GM12878 (cell line): Measurements from ENCODE around the gene RBM8A. TPM values are rescaled to one million over a fixed set of nuclear protein-coding genes. Genes with fewer than 3 reads are reported as not detected.
A peak's percentile ranks its signal among the peaks of the same experiment; 100 is the strongest.

Source experiments
- CBX3 ChIP-seq: fragments of 200-600 bp; sonication (generic); IDR thresholded peaks from 2 replicates; pipeline ENCODE4 v1.6.1; 2016; ENCODE audit warnings: low read depth, borderline replicate concordance
- CHD2 ChIP-seq: IDR thresholded peaks from 2 replicates; pipeline ENCODE4 v1.6.1; 2011; ENCODE audit warnings: low read depth, low read length, improper control_type of control experiment, borderline replicate concordance
- E2F4 ChIP-seq: IDR thresholded peaks from 2 replicates; pipeline ENCODE4 v1.6.1; 2012; ENCODE audit warnings: low read depth, low read length, improper control_type of control experiment
- HCFC1 ChIP-seq: fragments of 150-350 bp; IDR thresholded peaks from 2 replicates; pipeline ENCODE4 v1.6.1; 2014; ENCODE audit warnings: low read length
- IKZF2 ChIP-seq, 2 experiments: fragments of 450-650 bp; IDR thresholded peaks; 2 replicates each; pipeline ENCODE4 v1.6.1; 2017; ENCODE audit warnings: mild to moderate bottlenecking in 2 of 2, moderate library complexity in 2 of 2
- POLR2AphosphoS2 ChIP-seq: IDR thresholded peaks from 2 replicates; pipeline ENCODE4 v1.6.1; 2011; ENCODE audit warnings: low read depth, mild to moderate bottlenecking, low read length, improper control_type of control experiment, moderate library complexity
- RB1 ChIP-seq: fragments of 450-650 bp; formaldehyde crosslinking; IDR thresholded peaks from 2 replicates; pipeline ENCODE4 v1.6.1; 2017; ENCODE audit warnings: mild to moderate bottlenecking, borderline replicate concordance
- SREBF1 ChIP-seq: IDR thresholded peaks from 2 replicates; pipeline ENCODE4 v1.6.1; 2012; ENCODE audit warnings: mild to moderate bottlenecking, low read length
- SREBF2 ChIP-seq: IDR thresholded peaks from 2 replicates; pipeline ENCODE4 v1.6.1; 2012; ENCODE audit warnings: mild to moderate bottlenecking, low read length
- SUZ12 ChIP-seq: fragments of 200-600 bp; sonication (generic); IDR thresholded peaks from one replicate; pipeline ENCODE4 v1.6.1; 2018; ENCODE audit warnings: antibody characterized with exemption, mild to moderate bottlenecking; ENCODE audit not compliant: unreplicated experiment
- TAF1 ChIP-seq: IDR thresholded peaks from 2 replicates; pipeline ENCODE4 v1.6.1; 2011; ENCODE audit warnings: mild to moderate bottlenecking, low read depth, low read length, borderline replicate concordance
- TBL1XR1 ChIP-seq: IDR thresholded peaks from 2 replicates; pipeline ENCODE4 v1.6.1; 2012; ENCODE audit warnings: low read depth, low read length, improper control_type of control experiment
- polyA plus RNA-seq, 11 experiments: library from polyadenylated mRNA; depleted of rRNA in 4 of 11; unstranded in 6 of 11; stranded (reverse) in 5 of 11; fragments of >200 nt; fragmentation: Nextera tagmentation in 4 of 11; fragmentation: Illumina TruSeq in 1 of 11; extraction: Ambion mirVana in 4 of 11; extraction: Trizol in 1 of 11; gene quantifications; 1 replicate in 1 of 11; 2 replicates in 10 of 11; pipeline versions ENCODE4 v1.2.1 to v1.2.3, GENCODE V29; 2011 to 2016; ENCODE audit warnings: inconsistent platforms in 2 of 11, missing spikeins in 2 of 11, low read depth in 1 of 11
- total RNA-seq, 4 experiments: library from RNA; depleted of rRNA in 3 of 4; stranded (reverse); fragments of >200 nt in 3 of 4; fragmentation: Illumina TruSeq in 1 of 4; extraction: Trizol in 1 of 4; gene quantifications; 2 replicates each; pipeline versions ENCODE4 v1.2.1 to v1.2.3, GENCODE V29; 2013 to 2021
- TF ChIP-seq, protein P1 (sequence below): fragments of 450-650 bp; formaldehyde crosslinking; IDR thresholded peaks from 2 replicates; pipeline ENCODE4 v1.5.0; 2022; ENCODE audit warnings: mild to moderate bottlenecking, missing genetic modification characterization

RBM8A gene
- total and polyA plus RNA-seq, 10 of the 15 experiments (the other 5 are each of a cell fraction or from before 2014, with no cell fraction given), result 110 to 1,248 (median 248) TPM

- no peak for TF ChIP-seq E2F4
- peak; percentile 51 for TF ChIP-seq HCFC1
- TF ChIP-seq CBX3, result no peak
- TF ChIP-seq RB1, result 0 out of 2 replicates have a peak, but pooled peaks have one; percentile 61
- TF ChIP-seq TBL1XR1, result 0 out of 2 replicates have a peak, but pooled peaks have one; percentile 16
- TF ChIP-seq IKZF2 (IDR thresholded peaks at IDR 0.05), result peak in 1 of 2 experiments; percentile 6; a peak in 1 of 4 replicates
- TF ChIP-seq SREBF1, result no peak
- peak; percentile 90 for TF ChIP-seq CHD2
- TF ChIP-seq SREBF2, result no peak
- no peak for TF ChIP-seq SUZ12
- no peak; the same call in 1 of the 2 replicates for TF ChIP-seq POLR2AphosphoS2
- TF ChIP-seq, protein P1, sequence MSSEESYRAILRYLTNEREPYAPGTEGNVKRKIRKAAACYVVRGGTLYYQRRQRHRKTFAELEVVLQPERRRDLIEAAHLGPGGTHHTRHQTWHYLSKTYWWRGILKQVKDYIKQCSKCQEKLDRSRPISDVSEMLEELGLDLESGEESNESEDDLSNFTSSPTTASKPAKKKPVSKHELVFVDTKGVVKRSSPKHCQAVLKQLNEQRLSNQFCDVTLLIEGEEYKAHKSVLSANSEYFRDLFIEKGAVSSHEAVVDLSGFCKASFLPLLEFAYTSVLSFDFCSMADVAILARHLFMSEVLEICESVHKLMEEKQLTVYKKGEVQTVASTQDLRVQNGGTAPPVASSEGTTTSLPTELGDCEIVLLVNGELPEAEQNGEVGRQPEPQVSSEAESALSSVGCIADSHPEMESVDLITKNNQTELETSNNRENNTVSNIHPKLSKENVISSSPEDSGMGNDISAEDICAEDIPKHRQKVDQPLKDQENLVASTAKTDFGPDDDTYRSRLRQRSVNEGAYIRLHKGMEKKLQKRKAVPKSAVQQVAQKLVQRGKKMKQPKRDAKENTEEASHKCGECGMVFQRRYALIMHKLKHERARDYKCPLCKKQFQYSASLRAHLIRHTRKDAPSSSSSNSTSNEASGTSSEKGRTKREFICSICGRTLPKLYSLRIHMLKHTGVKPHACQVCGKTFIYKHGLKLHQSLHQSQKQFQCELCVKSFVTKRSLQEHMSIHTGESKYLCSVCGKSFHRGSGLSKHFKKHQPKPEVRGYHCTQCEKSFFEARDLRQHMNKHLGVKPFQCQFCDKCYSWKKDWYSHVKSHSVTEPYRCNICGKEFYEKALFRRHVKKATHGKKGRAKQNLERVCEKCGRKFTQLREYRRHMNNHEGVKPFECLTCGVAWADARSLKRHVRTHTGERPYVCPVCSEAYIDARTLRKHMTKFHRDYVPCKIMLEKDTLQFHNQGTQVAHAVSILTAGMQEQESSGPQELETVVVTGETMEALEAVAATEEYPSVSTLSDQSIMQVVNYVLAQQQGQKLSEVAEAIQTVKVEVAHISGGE, result no peak
- TF ChIP-seq TAF1, result peak; percentile 90
These were observed 8.9 kb downstream of the RBM8A start, which contains the start of gene PEX11B (continued) for GRCh38 chr1:145918144-145918991.
